GM21737 (cell line): Measurements from ENCODE around the gene FAM89B.
"Not testable (repeated sequence)": the region's sequence is repeated elsewhere in the genome, so short reads cannot be mapped to it uniquely, and the experiment has no call there.

Source experiments
- ATAC-seq: cut with Tn5 transposase; IDR thresholded peaks from one replicate; pipeline ENCODE4 v1.9.1; 2021; ENCODE audit warnings: mild to moderate bottlenecking, moderate library complexity; ENCODE audit not compliant: unreplicated experiment

Gene FAM89B

GRCh38 chr11:65572356-65573051, at the start of gene FAM89B:
Gene FAM89B (plus strand): TSS chr11:65572538. CDS start chr11:65572670, 132 bp downstream.
- no peak for ATAC-seq

- not testable (repeated sequence) for ATAC-seq
These were observed 49.4 kb upstream of the FAM89B start for GRCh38 chr11:65522718-65523630.

GRCh38 chr11:65523631-65523968, 48.7 kb upstream of the FAM89B start:
- ATAC-seq = not testable (repeated sequence)

GRCh38 chr11:65524014-65524740, 48.2 kb upstream of the FAM89B start:
- no peak for ATAC-seq

DNA sequence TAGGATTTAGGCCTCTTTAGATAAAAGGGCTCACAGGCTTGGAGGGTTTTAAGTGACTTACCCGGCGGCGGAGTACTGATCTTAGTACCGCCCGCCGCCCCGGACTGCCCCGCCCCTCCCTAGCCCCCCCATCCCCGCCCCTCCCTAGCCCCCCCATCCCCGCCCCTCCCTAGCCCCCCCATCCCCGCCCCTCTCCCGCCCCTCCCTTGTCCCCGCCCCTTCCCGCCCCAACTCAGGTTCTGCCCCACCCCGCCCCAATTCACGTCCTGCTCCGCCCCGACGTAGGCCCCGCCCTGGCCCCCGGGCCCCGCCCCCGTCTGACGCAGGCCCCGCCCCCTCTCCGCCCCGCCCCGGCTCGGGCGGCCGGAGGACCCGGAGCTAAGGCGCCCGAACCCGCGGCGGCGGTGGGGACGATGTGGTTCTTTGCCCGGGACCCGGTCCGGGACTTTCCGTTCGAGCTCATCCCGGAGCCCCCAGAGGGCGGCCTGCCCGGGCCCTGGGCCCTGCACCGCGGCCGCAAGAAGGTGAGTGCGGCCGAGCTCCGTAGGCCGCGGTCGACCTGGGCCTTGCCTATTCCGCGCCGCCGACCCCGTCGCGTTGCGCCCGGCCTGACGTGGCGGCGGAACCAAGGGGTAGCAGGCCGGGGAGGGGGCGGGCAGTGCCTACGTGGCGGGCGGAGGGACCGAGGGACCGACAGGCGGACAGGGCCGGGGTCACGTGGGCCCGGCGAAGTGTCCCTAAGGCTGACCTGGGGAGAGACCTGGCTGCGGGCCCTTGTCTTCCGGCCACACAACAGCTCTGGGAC, 47.4 kb upstream of the FAM89B start, which contains the start of gene SCYL1:
Gene SCYL1 (plus strand): TSS at position 343 of the 805 bp plus-strand sequence. CDS start 71 bp downstream, at position 414.
- ATAC-seq = peak; percentile 44

DNA sequence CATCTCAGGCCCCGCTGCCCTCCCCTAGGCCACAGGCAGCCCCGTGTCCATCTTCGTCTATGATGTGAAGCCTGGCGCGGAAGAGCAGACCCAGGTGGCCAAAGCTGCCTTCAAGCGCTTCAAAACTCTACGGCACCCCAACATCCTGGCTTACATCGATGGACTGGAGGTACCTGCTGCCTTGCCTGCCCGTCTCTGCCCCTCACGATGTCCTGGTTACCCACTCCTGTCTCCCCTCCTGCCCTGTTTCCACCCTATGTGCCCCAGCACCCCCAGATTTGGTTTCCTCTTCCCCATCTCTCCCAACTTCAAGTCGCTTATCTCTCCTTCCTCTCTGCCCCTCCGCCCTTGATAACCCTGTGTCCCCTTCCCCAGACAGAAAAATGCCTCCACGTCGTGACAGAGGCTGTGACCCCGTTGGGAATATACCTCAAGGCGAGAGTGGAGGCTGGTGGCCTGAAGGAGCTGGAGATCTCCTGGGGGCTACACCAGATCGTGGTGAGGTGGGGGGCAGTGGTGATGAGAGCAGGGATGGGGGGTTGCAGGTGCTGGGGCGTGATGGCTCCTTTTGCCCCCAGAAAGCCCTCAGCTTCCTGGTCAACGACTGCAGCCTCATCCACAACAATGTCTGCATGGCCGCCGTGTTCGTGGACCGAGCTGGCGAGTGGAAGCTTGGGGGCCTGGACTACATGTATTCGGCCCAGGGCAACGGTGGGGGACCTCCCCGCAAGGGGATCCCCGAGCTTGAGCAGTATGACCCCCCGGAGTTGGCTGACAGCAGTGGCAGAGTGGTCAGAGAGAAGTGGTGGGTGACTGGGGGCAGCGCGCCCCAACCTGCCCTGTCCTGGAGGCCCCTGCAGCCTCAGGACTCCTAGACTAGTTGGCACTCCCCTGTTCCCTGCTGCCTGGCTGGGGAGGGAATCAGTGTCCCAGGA, 46.5 kb upstream of the FAM89B start:
- peak; percentile 12 for ATAC-seq

- no peak for ATAC-seq
These were observed 45.6 kb upstream of the FAM89B start for GRCh38 chr11:65526744-65527143.

- ATAC-seq = no peak
These were observed 43.5 kb upstream of the FAM89B start for GRCh38 chr11:65528819-65529350.

- no peak for ATAC-seq
These were observed 42.7 kb upstream of the FAM89B start for GRCh38 chr11:65529475-65530156.

- no peak for ATAC-seq
These were observed 42.2 kb upstream of the FAM89B start for GRCh38 chr11:65530157-65530496.

DNA sequence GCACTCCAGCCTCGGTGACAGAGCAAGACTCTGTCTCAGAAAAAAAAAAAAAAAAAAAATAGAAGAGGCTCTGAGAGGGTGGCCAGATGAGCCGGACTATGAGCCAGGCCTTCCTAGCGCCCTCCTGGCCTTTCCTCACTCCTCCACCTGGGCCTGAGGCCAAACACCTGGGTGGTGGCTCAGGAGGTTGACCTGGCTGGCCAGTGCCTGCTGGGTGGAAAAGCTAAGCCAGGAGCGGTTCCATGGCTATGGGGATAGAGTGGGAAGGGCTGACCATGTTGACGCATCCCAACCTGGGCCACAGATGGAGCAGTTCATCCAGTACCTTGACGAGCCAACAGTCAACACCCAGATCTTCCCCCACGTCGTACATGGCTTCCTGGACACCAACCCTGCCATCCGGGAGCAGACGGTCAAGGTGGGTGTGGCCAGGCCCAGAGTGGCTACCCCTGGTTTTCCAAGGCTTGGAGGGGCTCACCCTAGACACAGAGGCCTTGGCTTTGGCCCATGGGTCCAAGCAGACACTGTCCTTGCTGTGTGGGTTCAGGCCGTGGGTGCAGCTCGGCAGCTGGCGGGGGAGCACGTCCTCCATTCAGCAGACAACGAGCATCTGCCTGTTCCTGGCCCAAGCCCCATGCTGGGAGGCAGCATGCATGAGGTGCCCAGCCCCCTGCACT, 39.8 kb upstream of the FAM89B start:
- ATAC-seq = no peak

GRCh38 chr11:65535102-65535501, 37.2 kb upstream of the FAM89B start:
- ATAC-seq = no peak

GRCh38 chr11:65536412-65537295, 35.7 kb upstream of the FAM89B start:
- no peak for ATAC-seq

GRCh38 chr11:65537296-65537597, 35.1 kb upstream of the FAM89B start:
- ATAC-seq = no peak

- no peak for ATAC-seq
These were observed 34.6 kb upstream of the FAM89B start for GRCh38 chr11:65537620-65538231.

DNA sequence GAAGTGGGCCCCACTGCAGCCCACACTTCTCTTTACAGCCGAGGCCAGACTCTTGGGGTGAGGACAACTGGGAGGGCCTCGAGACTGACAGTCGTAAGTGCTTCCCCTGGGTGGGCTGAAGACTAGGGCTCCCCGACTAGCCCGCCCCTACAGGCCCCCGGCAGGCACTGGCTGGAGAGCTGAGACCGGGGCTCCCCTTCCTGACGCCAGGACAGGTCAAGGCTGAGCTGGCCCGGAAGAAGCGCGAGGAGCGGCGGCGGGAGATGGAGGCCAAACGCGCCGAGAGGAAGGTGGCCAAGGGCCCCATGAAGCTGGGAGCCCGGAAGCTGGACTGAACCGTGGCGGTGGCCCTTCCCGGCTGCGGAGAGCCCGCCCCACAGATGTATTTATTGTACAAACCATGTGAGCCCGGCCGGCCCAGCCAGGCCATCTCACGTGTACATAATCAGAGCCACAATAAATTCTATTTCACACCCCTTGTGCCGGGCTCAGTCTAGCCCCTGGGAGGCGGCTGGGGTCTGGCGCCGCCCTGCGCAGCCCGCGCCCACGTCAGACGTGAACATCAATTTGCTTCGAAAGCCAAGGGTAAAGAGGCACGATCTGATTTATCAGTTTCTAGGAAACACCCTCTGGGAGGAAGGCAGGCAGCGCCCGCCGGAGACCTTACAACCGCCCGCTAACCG, 34.0 kb upstream of the FAM89B start:
- ATAC-seq = no peak
